GM20000 (cell line): ENCODE measurements around the gene B3GALT5.

Source experiments
- DNase-seq: peaks from one replicate; pipeline ENCODE4 v3.0.0; 2012; ENCODE audit warnings: low spot score
- CTCF ChIP-seq: IDR thresholded peaks from 2 replicates; pipeline ENCODE4 v1.5.1; 2012; ENCODE audit warnings: mild to moderate bottlenecking, control low read depth; ENCODE audit errors: extremely low read depth, missing control alignments

Gene B3GALT5

GRCh38 chr21:39661740-39662139 is 49.0 kb downstream of the B3GALT5 start:
- TF ChIP-seq CTCF = no peak
- no peak for DNase-seq

GRCh38 chr21:39662411-39662953 is 49.7 kb downstream of the B3GALT5 start:
- no peak for DNase-seq
- no peak for TF ChIP-seq CTCF

GRCh38 chr21:39663066-39663465 is 50.3 kb downstream of the B3GALT5 start:
- TF ChIP-seq CTCF = no peak
- DNase-seq = no peak

- no peak for TF ChIP-seq CTCF
- no peak for DNase-seq
These were observed 51.2 kb downstream of the B3GALT5 start for GRCh38 chr21:39663742-39664492.

GRCh38 chr21:39664586-39664985 is 51.8 kb downstream of the B3GALT5 start:
- no peak for TF ChIP-seq CTCF
- DNase-seq = no peak

- DNase-seq = no peak
- no peak for TF ChIP-seq CTCF
These were observed 53.3 kb downstream of the B3GALT5 start for GRCh38 chr21:39666026-39666425.

GRCh38 chr21:39666681-39667315 is 54.1 kb downstream of the B3GALT5 start:
- no peak for DNase-seq
- no peak for TF ChIP-seq CTCF
